NCI-H1694 treated with DMSO at 0.1 percent for 48 hours (cell line): ENCODE measurements around the gene SLC25A17.
"Not testable (repeated sequence)": the region's sequence is repeated elsewhere in the genome, so short reads cannot be mapped to it uniquely, and the experiment has no call there.

ENCODE experiments used
- DNase-seq: peaks from one replicate; lab custom pipeline; 2025; lab: John Stamatoyannopoulos, UW

Gene SLC25A17

DNA sequence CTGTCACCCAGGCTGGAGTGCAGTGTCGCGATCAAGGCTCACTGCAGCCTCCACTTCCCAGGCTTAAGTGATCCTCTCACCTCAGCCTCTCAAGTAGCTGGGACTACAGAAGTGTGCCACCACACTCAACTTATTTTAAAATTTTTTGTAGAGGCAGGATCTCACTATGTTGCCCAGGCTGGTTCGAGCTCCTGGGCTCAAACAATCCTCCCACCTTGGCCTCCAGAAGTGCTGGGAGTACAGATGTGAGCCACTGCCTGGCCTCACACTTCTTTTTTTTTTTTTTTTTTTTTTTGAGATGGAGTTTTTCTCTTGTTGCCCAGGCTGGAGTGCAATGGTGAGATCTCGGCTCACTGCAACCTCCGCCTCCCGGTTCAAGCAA, 99.0 kb downstream of the SLC25A17 start:
- not testable (repeated sequence) for DNase-seq
